Renal cortex interstitium (tissue), 11 donors: ENCODE data around the gene MBNL3. TPM values are rescaled to one million over a fixed set of nuclear protein-coding genes. Genes with fewer than 3 reads are reported as not detected.
"Not testable (repeated sequence)": the region's sequence is repeated elsewhere in the genome, so short reads cannot be mapped to it uniquely, and the experiment has no call there.

ENCODE experiments used
- DNase-seq, 11 donors: peaks; one replicate each; pipeline ENCODE4 v3.0.0-alpha.2; 2013; ENCODE audit warnings: low read depth in 9 of 11, low spot score in 4 of 11; ENCODE audit errors: extremely low read depth in 1 of 11
- polyA plus RNA-seq, 3 donors: library from polyadenylated mRNA; unstranded; fragments of 120-200 nt; gene quantifications; one replicate each; pipeline ENCODE4 v1.2.1, GENCODE V29; 2013; ENCODE audit not compliant: insufficient read length in 3 of 3

The MBNL3 gene
- polyA plus RNA-seq, 3 donors = 31.3 to 33.8 (median 31.5) TPM

DNA sequence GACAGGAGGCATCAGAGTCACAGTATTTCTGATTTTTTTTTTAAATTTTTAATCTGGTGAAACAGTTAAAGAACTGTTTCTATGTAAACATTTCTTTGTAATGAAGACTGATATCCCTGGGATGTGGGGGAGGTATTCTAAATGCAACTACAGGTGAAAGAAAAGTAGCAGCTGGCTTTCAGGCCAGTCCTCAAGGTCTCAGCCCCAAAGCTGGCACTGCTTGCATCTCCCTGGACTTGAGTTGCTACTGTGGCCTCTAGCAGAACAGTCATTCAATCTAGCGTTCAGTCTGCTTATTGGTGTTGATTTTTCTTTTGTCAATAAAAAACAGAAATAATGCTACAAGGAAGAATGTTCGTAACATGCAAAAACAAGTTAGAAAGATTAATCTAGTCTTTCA, 4.9 kb downstream of the MBNL3 start:
- no peak for DNase-seq

DNA sequence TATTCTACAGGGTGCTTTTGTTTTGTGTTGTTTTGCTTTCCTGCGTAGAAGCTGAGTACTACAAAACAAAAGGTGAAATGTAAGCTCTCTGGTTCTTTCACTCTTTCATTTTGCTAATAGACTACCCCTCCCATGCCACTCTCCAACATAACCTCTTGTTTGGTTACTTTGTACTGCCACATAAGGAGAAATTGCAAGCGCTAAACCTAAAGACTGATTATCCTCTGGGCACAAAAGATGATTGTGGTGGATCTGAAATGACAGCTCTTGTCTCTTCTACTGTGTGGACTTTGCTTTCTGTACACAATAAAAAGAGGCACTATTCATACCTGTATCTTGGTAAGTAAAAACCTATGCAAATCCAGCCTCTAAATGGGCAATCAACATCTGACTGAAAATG, 5.3 kb downstream of the MBNL3 start:
- DNase-seq = no peak

DNA sequence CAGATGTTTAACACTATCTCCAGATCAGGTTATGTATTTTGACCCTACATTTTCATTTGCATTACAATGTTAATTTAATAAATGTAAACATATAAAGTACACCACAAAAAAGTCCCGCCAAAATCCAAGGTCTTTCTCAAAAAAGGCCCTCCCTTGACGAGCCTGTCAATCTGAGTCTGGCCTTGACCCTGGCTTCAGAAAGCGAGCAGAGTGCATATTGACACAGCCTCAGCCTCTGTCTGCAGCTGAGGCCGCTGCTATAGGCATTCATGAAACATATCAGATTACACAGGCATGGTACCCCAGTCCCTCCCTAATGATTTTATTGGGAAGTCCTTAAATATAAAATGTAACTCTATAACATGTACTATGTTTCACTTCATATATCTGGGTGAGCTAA, 6.2 kb downstream of the MBNL3 start:
- no peak for DNase-seq

DNA sequence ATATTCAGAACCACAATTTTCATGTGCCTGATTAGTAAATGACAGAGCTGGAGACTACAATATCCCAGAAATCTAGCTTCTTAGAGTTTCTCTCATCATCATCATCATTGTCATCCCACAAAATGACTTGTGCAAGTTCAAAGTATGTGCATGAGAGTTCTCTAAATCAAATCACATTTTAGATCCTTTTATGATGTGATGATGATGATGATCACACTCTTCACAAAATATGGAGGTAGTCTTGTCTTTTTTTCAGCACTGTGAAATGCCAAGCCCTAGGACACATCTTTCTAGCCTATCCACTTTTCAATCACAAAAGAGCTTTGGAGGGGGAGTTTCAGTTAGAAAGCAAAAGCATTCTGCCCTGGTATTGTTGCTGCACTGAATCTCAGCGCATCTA, 7.4 kb downstream of the MBNL3 start:
- DNase-seq = no peak

DNA sequence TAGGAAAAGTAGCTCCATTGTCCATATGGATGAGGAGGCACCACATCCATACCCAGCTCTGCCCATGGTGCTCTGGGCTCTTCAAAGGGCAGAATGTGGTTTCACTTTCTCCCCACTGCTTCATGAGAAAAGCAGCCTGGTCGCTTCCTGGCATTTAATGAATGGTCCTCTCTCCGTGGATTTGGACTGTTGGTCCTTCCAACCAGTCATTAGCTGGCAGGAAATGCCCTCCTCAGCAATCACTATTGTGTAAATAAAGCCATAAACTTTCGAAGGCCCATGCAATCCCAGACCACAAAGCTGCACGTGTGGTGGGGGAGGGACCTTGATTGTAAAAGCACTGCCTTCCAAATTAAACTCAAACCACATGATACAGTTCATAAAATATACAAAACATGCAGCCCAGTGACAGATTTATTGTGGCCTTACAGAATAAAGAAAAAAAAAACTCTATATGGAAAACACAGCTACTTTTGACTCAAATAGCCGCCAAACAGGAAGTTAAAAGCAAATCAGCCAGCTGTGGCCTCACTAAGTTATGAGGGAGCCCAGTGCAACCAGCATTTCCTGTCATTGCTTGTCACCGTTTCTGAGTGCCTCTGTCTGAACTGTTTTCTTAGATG, 8.1 kb downstream of the MBNL3 start:
- peak in 8 of 11 donors; percentile 33 to 79 (median 61) for DNase-seq

DNA sequence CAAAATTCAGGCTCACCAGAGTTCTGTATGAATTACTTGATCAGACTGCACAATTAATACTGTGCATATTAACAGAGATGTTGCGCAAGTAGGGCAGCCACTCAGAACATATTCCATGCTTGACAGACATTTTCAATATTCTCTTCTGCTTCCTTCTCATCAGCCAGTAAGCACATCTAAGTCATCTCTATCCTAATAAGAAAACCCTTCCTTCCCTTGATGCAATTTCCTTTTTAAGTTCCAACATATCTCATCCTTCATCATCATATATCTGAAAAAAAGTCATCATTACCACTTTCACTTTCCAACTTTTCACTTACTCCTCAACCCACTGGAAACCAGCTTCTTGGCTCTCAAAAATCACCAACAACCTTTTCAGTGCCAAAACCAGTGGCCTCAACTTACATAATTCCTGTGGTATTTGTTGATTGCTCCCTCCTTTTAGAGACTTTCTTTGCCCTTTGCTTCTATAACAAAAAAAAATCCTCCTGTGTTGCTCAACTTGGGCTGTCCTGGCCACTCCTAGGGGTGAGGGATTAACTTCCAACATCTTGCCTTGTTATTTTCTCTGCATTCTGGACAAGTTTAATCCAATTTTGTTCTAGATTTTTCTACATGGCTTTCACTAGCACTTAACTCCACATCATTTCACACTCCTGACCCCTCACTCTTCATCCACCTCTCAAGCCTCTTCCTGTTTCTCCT, 14.1 kb downstream of the MBNL3 start:
- no peak for DNase-seq

DNA sequence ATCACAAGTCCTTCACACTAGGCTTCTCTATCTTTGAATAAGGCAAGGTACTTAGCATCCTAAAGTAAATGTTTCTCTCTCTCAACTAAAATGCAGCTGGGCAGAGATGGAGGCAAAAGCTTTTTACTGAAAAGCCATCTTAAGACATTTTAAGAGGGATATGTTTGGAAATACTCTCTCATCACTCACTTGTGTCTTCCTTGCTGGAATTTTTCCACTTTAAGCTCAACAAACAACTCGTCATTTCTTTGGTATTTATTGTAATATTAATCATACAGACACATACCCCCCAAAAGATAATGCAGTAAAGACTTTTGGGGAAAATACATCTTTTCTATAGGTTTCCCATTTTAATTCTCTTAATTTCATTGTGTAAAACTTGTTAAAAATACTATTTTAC, 16.4 kb downstream of the MBNL3 start:
- no peak for DNase-seq

DNA sequence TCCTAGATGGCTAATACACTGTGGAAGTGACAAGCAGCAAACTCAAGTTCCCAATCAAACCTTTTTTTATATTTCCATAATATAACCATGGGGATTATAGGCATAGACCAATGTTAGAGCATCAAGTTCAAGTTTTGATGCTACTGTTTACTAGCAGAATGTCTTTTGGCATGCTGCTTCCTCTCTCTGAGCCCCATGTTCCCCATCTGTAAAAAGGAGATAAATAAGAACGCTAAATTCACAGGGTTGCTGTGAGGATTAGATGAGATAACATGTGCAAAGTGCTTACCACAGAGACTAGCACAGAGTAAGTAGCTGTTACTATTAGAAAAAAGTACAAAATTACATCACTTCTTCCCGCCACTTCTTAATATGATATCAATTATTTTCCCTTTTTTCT, 18.0 kb downstream of the MBNL3 start:
- no peak for DNase-seq

DNA sequence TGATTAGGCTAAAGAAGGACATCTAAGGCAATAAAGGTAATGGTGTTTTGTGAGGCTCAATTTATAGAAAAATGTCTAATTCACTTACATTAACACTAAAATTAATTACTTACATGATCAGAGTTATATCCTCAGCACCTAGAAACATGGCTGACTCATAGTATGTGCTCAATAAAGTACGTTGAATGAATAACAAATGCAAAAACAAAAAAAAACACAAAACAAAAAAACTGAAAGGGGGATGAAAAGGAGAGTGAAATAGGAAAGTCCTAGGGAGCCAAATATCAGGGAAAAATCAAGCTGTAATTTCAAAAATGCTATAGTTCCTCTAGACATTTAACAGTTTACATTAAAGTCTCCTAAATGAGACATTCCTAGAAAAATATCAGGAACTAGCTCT, 18.7 kb downstream of the MBNL3 start:
- DNase-seq = no peak

DNA sequence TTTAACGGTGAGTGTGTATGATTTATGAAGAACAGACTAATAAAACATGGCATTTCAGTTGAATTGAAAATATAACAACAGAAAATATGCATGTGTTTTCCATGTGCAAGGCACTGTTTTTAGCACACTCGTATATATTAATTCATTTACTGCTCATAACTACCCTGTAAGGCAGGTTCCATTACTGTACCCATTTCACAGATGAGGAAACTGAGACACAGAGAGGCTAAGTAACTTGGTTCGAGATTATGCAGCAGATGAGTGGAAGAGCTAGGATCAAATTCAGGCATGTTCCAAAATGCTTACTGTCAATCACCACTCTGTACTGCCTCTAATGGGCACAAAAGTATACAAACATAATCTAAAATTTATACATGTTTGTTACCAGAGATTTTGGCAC, 20.4 kb downstream of the MBNL3 start:
- DNase-seq = no peak

DNA sequence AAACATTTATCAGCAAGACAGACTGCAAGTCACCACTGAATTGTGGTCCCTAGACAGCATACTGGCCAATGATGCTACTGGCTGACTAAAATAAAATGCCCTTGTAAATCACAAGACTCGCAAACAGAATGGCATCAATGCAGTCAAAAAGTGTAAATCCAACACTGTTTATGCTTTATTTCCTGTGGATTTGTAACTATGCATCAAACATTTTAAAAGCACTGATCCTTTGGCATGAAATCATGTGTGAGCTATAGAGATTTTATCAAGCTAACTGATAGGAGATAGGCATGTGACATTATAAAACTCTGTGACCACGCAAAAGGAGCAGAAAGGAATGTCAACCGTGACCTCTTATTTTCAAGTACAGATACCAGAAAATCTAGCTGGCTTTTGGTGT, 20.8 kb downstream of the MBNL3 start:
- DNase-seq = no peak

DNA sequence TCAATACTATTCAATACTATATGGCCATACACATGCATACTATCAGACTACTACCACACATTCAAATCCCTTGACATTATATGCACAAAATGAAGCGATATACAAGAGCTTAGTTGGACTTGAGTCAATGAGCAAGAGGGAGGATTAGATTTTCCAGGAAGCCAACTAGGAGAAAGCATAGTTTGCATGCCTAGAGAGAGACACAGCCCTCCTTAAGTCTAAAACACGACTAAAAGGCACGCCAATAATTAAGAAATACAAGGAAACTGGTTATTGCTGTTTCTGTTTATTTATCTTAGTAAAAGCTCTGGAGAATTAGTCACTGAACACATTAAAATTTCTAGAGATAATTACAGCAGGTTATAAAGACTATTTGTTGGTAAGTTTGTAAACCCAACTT, 21.8 kb downstream of the MBNL3 start:
- DNase-seq = no peak

DNA sequence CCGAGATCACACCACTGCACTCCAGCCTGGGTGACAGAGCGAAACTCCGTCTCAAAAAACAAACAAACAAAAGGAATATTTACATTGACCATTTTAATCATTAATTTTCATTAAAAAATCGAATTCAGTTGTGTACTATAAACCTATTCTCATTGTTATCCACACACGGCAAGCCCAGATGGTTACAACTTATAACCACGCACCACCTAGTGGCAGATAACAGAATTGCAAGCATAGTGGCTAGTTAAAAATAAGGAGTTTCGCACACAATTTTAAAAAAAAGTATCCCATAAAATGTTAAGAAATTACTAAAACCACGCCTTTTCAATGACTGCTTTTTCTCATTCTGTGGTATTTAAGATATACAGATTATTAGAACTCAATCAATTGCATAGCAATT, 25.4 kb downstream of the MBNL3 start:
- no peak for DNase-seq

DNA sequence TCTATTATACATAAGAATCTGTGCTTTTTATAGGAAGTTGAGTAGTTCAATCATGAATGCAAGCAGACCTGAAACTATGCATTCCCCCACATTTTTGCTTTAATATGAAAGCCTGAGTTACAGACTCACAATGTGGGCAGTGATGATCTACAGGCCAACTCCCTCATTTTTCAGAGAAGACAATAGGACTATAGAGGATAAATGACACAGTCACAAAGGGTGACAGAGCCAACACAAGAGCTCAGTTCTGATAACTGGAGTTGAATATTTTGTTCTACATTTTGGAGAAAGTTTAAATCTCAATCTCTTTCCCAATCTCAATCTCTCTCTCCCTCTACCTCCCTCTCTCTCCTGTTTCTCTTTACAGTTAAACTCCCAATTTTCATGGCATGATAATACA, 27.0 kb downstream of the MBNL3 start:
- DNase-seq = no peak

DNA sequence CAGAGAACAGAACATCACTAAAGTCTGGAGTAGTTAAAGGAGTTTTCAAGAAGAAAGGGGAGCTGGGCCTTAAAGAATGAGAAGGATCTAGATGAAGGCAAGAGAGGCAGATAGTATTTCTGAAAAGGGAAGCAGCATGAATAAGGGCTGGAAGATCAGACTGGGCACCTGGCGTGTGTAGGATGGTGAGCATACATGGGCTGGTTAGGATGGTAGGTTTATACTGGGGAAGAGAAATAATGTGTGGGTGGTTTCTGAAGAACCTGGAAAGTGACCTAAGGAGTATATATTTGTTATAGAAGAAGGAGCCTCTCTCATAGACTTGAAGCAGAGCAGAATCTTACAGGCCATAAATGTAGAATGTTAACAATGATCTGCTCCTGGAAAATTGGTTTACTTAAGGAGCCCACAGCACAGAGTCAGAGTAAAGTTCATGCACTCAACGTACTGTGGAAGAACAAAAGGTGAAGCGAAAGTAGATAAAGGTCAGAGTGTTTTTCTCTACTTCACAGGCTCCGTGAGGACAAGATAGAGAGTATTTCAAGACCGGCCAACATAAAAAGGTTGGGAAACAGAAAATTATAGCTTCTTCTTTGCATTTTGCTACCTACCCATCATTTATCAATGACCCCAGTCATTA, 35.8 kb downstream of the MBNL3 start:
- no peak for DNase-seq

DNA sequence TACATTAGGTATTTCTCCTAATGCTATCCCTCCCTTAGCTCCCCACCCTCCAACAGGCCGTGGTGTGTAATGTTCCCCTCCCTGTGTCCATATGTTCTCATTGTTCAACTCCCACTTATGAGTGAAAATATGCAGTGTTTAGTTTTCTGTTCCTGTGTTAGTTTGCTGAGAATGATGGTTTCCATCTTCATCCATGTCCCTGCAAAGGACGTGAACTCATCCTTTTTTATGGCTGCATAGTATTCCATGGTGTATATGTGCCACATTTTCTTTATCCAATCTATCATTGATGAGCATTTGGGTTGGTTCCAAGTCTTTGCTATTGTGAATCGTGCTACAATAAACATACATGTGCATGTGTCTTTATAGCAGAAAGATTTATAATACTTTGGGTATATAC, 42.9 kb downstream of the MBNL3 start:
- not testable (repeated sequence) for DNase-seq

DNA sequence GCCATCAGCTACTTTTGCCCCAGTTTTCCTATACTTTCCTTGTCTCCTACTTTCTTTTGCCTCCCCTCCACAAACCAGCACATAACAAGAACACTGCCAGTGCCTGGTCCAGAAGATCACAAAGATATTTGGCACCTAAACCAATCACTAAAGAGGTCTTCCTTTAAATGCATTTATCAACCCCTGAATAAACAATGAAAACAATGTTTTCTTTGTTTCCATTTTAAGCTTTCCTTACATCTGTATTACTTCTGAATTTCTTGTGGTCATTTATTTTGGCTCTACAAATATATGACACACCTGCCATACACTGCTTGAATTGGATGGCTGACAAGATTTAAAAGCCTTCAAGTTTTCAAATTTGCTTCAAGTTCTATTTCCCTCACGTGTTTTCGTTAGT, 43.9 kb downstream of the MBNL3 start:
- no peak for DNase-seq

DNA sequence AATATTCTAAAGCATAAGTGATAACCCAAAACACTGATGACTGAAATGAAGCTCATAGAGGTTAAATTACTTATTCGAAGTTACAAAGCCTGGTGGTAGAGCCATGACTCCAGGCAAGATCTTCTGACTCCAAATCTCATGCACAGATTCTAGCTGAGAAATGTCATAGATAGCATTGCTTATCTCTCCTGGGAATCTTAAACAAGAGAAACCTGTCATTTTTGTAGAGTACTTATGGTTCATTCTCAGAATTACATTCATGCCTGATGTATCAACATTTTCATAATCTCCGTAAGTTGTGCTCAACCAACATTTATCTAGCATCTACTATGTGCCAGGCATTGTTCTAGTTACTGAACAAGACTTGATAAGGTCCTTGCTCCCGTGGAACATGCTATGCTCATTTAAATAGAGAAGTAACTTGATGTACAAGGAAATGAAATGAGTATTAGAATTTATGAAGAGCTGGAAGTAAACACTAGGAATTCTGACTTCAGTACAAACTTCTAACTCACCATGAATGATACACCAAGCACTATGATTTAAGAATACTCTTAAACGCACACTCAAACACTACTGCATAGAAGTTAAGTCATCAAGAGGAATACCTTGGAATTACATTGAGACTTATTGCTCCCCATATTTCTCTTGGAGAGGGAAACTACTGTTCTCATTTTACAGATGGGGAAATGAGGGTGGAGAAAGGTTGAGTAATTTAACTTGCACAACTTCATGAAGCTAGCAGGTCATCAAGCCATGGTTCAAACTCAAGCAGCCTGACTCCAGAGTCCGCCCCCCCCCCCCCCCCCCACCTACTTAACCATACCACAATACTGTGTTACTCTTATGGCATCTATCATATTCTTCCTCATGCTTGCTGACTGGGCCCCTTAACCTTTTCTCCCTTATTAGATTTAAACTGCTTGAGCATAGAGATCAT, 45.4 kb downstream of the MBNL3 start:
- DNase-seq = no peak

DNA sequence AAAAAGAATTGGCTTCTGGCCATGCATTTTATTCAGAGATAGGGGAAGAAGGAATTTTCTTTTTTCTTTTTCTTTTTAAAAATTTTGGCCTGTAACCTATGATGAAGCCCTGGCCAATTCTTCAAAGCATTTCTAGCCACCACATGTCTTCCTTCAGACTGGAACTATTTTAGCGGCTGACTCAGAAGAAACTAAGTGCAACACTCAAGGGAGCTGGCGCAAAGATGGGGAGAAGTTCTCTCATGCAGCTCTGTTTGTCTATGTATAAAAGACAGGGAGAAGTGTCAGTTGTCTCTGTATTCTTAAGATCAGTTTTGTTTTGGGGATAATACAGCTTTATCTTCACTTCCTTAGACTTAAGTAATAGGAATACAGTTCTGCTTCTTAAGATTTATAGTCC, 46.1 kb downstream of the MBNL3 start:
- peak in 2 of 11 donors; percentile 13 to 14 for DNase-seq

DNA sequence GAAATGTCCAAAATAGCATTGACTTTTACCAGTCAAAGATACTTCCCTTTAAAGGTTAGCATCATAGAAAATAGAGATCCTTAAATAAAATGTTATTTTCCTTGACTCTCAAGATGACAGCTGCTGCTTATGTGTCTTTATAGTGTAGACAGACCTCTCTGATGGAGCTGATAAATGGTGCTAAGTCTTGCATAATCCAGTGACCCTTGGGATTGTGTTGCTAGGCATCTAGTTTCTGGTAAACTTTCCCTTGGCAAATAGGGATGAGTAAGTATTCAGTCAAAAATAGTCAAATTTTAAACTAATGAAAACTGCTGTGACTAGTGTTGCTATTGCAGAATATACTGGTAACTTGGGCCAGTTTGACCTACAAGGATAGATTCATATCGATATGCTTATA, 53.6 kb downstream of the MBNL3 start:
- DNase-seq = no peak
